Measurements from ENCODE around the gene ANXA2R.

DNA sequence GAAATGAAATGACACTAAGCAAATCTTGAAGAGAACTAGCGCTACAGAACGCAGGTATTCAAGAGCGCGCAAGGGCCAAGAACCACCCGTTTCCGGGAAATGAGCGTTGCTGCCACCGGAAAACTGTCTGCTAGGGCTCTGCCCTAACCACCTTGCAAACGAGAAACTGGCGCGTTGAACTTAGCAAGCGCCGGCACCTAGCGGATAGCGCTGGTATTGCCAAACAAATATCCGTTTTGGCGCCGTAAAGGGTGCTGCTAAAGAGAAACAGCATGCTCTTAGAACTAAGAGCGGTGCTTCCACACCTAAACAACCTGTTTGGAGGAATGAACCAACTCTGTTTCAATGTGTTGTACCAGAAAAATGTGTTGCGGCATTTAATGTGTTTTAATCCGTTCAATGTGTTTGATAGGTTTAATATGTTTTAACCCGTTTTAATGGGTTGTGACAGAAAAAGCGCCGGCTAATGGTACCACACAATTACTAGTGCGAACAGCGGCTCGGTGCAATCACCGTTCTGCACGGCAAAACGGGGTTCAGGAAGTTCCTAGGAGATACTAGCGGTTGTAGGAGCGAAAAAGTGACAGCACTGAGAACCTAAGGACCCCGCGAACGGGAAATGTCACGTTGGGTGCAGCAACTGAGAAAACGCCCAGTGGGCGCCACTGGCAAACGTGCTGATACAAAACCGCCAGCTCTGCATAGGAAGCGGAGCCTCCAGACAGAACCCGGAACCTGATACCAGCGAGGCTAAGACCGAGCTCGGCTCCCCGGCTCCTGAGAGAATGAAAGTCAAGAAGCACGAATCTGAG is at the start of gene ANXA2R:
- peak in 2 of 3 donors; percentile 25 to 41 for TF ChIP-seq POLR2A (IDR thresholded peaks at IDR 0.05)
- TF ChIP-seq, protein P1, sequence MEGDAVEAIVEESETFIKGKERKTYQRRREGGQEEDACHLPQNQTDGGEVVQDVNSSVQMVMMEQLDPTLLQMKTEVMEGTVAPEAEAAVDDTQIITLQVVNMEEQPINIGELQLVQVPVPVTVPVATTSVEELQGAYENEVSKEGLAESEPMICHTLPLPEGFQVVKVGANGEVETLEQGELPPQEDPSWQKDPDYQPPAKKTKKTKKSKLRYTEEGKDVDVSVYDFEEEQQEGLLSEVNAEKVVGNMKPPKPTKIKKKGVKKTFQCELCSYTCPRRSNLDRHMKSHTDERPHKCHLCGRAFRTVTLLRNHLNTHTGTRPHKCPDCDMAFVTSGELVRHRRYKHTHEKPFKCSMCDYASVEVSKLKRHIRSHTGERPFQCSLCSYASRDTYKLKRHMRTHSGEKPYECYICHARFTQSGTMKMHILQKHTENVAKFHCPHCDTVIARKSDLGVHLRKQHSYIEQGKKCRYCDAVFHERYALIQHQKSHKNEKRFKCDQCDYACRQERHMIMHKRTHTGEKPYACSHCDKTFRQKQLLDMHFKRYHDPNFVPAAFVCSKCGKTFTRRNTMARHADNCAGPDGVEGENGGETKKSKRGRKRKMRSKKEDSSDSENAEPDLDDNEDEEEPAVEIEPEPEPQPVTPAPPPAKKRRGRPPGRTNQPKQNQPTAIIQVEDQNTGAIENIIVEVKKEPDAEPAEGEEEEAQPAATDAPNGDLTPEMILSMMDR (IDR thresholded peaks at IDR 0.05): peak; percentile 48 to 84 (median 72)
